Right lobe of liver (tissue), 6 donors: ENCODE results near the gene MFSD12. TPM values are rescaled to one million over a fixed set of nuclear protein-coding genes. Genes with fewer than 3 reads are reported as not detected.

Experiments
- ATAC-seq, 4 donors: fragments of 200-7000 bp; cut with Tn5 transposase; one replicate each; pipeline ENCODE4 v1.9.1; 2020; ENCODE audit warnings: mild to moderate bottlenecking in 4 of 4, moderate library complexity in 4 of 4
- DNase-seq, 3 donors: peaks; one replicate each; pipeline ENCODE4 v3.0.0-alpha.2; 2020
- H3K27ac ChIP-seq, 3 donors: fragments of 200-600 bp; one replicate each; pipeline ENCODE4 v1.8.0; 2022
- H3K27me3 ChIP-seq, 2 donors: fragments of 200-600 bp; one replicate each; pipeline ENCODE4 v1.8.0; 2022
- H3K36me3 ChIP-seq, 4 donors: fragments of 200-600 bp; sonication (generic) in 1 of 4; one replicate each; pipeline versions ENCODE4 v1.5.1 to v1.8.0; 2017 to 2022; ENCODE audit warnings: control low read depth in 1 of 4
- H3K4me1 ChIP-seq, 4 donors: fragments of 200-600 bp; sonication (generic) in 1 of 4; one replicate each; pipeline versions ENCODE4 v1.5.1 to v1.8.0; 2017 to 2022; ENCODE audit warnings: control low read depth in 1 of 4
- H3K4me3 ChIP-seq, 3 donors: fragments of 200-600 bp; one replicate each; pipeline ENCODE4 v1.8.0; 2022
- H3K9me3 ChIP-seq, 4 donors: fragments of 200-600 bp; sonication (generic) in 1 of 4; one replicate each; pipeline versions ENCODE4 v1.5.1 to v1.8.0; 2017 to 2022; ENCODE audit warnings: control low read depth in 1 of 4
- CTCF ChIP-seq, 4 donors: fragments of 200-600 bp in 3 of 4; fragments of 450-650 bp in 1 of 4; IDR thresholded peaks; one replicate each; pipeline versions ENCODE4 v1.5.1 to v1.8.0; 2016 to 2022; ENCODE audit warnings: antibody characterized with exemption in 4 of 4, mild to moderate bottlenecking in 2 of 4
- POLR2A ChIP-seq: fragments of 450-650 bp; IDR thresholded peaks from one replicate; pipeline ENCODE4 v1.6.1; 2017; ENCODE audit warnings: antibody characterized with exemption, mild to moderate bottlenecking
- WGBS: methylation state at CpG from one replicate; pipeline ENCODE4 v1.1.6; 2018; ENCODE audit warnings: low coverage, low lambda C conversion rate; ENCODE audit not compliant: insufficient coverage; ENCODE audit errors: missing lambda C conversion rate; 5-methylcytosine and 5-hydroxymethylcytosine counted together
- intact Hi-C, 2 donors: fragments of 100-400 bp; cut with DNase I; formaldehyde crosslinking; loops; one replicate each; pipeline versions ENCODE4 v1.11.2 to v1.14.1; 2022
- long read RNA-seq: library from polyadenylated mRNA; unstranded; transcript quantifications from one replicate; pipeline ENCODE4 v2.0.0, GENCODE V29; 2019
- total RNA-seq, 6 experiments: library from RNA; depleted of rRNA in 2 of 6; stranded (reverse); fragments of >200 nt in 2 of 6; fragmentation: NEBNext Ultra II Directional in 3 of 6; extraction: Animal tissue kit (Norgen Biotek cat#: 25700) in 3 of 6; gene quantifications; one replicate each; pipeline versions ENCODE4 v1.1.0 to v1.2.4, GENCODE V29; 2016 to 2023
- donor health status: DM: no; HTN: yes; CAD: no.
- donor health status: DM: no; HTN: no; CAD: no.
- donor health status: DM: no; HTN: no; CAD: no.
- donor health status: DM: no; HTN: yes; CAD: no.
- donor health status: DM: no; HTN: yes; CAD: no.

MFSD12 gene
- total RNA-seq = 100 to 1,000 TPM in 1 of 6 experiments, 10 to 100 TPM in 5; 23.8 to 114 (median 31.5) TPM
- long read RNA-seq, partial matches to known transcripts = 1 of 1 reads
- long read RNA-seq, other reads (novel, unspliced or antisense) = 0 of 1 reads

GRCh38 chr19:3557461-3558248 lies at the start of gene MFSD12:
TSS of gene MFSD12 (minus strand) at chr19:3557586. CDS start at chr19:3557403, 183 bp downstream.
- peaks cover 0 to 28% (median 8%) of the 10 kb centered on the region in 4 donors for H3K4me1 ChIP-seq
- intact Hi-C loops = no loop called here
- no peaks in the 10 kb centered on the region for H3K9me3 ChIP-seq
- peak within 1 kb of the TSS; percentile 79 to 96 (median 89) for H3K4me3 ChIP-seq
- peak; percentile 95 to 96 (median 95) for DNase-seq
- TF ChIP-seq POLR2A (peak; percentile 98), CTCF (IDR thresholded peaks at IDR 0.05) (peak in 1 of 4 donors; percentile 1)
- peak; percentile 87 to 97 (median 94) for ATAC-seq
- H3K27ac ChIP-seq = peak within 1 kb of the TSS; percentile 10 to 78 (median 71)
- H3K27me3 ChIP-seq = no peaks in the 10 kb centered on the region
- H3K36me3 ChIP-seq = no peaks in the 10 kb centered on the region
- 0% methylated on average over 4 of the region's 81 CpGs for WGBS

GRCh38 chr19:3606690-3607289 lies 49.4 kb upstream of the MFSD12 start, which contains the start of gene TBXA2R:
TSS of gene TBXA2R (minus strand) at chr19:3606875. CDS start at chr19:3600634, 6,241 bp downstream.
- Histone ChIP-seq H3K36me3 (peaks cover 0 to 7% (median 3%) of the 10 kb centered on the region in 4 donors), H3K27me3 (no peaks in the 10 kb centered on the region), H3K4me3 (peak within 1 kb of the TSS; percentile 26 to 48 (median 42)), H3K9me3 (no peaks in the 10 kb centered on the region), H3K4me1 (peaks cover 0 to 11% (median 0%) of the 10 kb centered on the region in 4 donors), H3K27ac (peak within 1 kb of the TSS; percentile 58 to 76 (median 67))
- ATAC-seq (peak; percentile 47 to 58 (median 52)), DNase-seq (peak in 2 of 3 donors; percentile 77 to 78)
- 2% methylated on average over 14 of the region's 46 CpGs for WGBS
- intact Hi-C loops = no loop called here
- TF ChIP-seq CTCF (IDR thresholded peaks at IDR 0.05) (no peak), POLR2A (peak; percentile 31)

- intact Hi-C loops = no loop called here
- Histone ChIP-seq H3K36me3 (peaks cover 0 to 1% (median under 1%) of the 10 kb centered on the region in 4 donors), H3K9me3 (no peaks in the 10 kb centered on the region), H3K27me3 (no peaks in the 10 kb centered on the region), H3K4me1 (peaks cover 0 to 11% (median 0%) of the 10 kb centered on the region in 4 donors), H3K27ac (peak overlapping the region; percentile 58 to 76 (median 67)), H3K4me3 (peak overlapping the region; percentile 26 to 48 (median 42))
- peak; percentile 78 to 87 (median 86) for DNase-seq
- ATAC-seq = peak; percentile 66 to 82 (median 69)
- no peak for TF ChIP-seq CTCF (IDR thresholded peaks at IDR 0.05)
- no peak for TF ChIP-seq POLR2A
- WGBS = 0% methylated on average over 8 of the region's 35 CpGs
Observed at GRCh38 chr19:3606174-3606689, 48.8 kb upstream of the MFSD12 start.

- peak overlapping the region in 1 of 3 donors; percentile 76 for H3K27ac ChIP-seq
- no peak for TF ChIP-seq POLR2A
- TF ChIP-seq CTCF (IDR thresholded peaks at IDR 0.05) = no peak
- no peak for DNase-seq
- ATAC-seq = no peak
- peaks cover 0 to 11% (median 0%) of the 10 kb centered on the region in 4 donors for H3K4me1 ChIP-seq
- no peaks in the 10 kb centered on the region for H3K36me3 ChIP-seq
- WGBS = 30% methylated on average over 5 of the region's 5 CpGs
- peak overlapping the region; percentile 26 to 48 (median 42) for H3K4me3 ChIP-seq
- H3K9me3 ChIP-seq = no peaks in the 10 kb centered on the region
- H3K27me3 ChIP-seq = no peaks in the 10 kb centered on the region
- intact Hi-C loops = no loop called here
Observed at GRCh38 chr19:3605770-3606169, 48.4 kb upstream of the MFSD12 start.
